ENCODE data around the gene SBK1. TPM values are rescaled to one million over a fixed set of nuclear protein-coding genes. Genes with fewer than 3 reads are reported as not detected.

The SBK1 gene
- total RNA-seq, 1 donor from 2014 or later, result 0.70 TPM

DNA sequence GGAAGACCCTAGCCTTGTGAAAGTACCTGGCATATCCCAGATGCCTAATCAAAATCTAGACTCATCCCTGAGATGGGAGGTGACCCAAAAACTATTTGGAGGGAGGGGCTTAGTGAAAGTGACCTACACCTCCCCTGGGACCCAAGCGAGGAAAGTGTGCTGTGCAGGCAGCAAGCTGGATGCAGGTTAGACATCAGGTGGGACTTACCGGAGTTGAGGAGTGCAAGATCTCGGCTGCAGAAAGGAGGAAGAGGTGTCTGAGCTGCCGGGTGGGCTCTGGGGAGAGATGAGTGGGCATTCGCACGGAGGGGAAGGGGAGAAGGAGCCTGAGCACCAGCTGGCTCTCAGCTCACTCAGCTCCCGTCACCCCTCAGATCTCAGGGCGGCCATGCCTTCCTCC, 10.3 kb upstream of the SBK1 start:
- no peak for DNase-seq (ENCODE audit: low read depth)

DNA sequence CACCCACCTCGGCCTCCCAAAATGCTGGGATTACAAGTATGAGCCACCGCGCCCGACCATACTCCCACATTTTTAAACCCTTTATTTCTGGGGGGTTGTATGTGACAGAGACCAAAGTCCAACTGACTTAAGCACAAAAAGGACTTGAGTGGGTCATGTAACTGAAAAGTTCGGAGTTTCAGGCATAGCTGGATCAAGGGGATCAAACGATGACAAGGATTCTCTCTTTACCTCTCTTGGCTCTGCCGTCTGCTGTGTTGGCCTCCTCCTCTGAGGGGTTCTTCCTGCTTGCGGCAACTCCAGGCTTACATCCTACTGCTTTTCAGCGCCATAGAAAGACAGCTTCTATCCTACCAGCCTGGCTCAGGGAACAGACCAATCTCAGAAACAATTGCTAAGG, 9.2 kb upstream of the SBK1 start:
- no peak for DNase-seq (ENCODE audit: low read depth)

DNA sequence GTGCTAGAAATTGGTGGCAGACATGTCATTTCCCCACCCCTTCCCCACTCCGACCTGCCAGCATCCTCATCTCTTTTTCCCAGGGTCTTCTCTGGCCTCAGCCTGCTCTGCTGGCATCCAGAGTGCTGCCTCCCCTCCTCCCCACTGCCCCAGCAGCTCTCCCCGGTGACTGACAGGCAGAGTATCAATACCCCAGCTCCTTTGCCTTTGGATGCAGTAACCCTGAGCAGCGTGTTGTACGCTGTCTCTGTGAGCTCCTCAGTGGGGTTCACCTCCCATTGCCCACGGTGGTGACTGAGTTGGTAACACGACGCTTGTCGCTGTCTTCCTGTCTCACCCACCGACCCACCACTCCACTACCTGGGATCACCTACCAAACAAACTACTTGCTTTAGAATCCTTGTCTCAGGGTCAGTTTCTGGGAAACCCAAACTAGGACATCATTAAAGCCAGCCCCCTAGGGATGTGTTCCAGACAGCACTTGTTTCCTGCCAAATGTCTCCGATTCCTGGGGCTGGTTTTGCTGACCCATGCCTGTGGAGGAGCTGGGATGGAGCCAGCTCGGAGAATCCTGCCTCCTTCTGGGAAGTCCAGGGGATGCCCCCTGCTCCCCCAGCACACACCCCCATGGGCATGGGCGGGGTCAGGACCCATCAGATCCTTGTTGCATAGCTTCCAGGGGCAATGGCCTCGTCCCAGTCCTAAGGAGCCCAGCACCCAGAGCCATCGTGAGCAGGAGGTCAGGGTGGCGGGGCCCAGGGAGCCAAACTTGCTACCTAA, 8.3 kb upstream of the SBK1 start:
- DNase-seq (ENCODE audit: low read depth), result no peak

- no peak for DNase-seq (ENCODE audit: low read depth)
Measured at GRCh38 chr16:28285649-28286048, 6.7 kb upstream of the SBK1 start.

DNA sequence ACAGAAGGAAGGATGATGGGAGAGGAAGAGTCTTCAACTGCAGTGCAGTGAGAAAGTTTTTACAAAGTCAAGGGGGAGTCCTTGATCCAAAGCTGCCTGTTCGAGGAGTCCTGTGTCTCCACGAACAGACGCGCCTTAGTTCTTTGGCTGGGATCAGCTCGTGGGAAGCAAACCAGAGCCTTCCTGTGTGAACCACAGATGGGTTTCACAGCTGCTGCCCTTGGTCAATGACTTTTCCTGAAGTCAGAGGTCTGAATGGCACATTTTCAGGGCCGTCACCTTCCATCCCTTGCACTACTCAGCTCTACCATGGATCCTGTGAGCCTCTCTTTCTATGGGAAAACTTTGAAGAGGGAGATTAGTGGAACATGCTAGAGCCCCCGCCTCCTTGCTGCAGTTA, 4.2 kb upstream of the SBK1 start:
- no peak for DNase-seq (ENCODE audit: low read depth)

DNA sequence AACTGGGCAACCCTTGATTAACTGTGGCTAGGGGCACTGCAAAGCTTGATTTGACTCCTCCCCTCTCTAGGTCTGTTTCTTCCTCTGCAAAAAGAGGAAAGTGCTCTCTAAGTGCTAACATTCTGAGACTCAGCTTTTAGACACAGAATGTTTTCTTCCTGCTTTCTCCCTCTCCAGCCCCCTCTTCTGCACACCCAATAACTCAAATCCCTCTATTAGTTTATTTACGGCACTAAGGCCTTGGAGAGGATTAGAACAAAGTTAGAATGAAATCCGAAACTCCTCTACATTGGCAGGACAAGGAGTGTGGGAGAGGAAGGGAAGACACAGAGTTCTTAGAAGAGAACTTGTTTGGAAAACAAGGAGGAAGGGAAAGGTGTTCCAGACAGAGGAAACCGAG, 3.3 kb upstream of the SBK1 start:
- DNase-seq (ENCODE audit: low read depth), result no peak

DNA sequence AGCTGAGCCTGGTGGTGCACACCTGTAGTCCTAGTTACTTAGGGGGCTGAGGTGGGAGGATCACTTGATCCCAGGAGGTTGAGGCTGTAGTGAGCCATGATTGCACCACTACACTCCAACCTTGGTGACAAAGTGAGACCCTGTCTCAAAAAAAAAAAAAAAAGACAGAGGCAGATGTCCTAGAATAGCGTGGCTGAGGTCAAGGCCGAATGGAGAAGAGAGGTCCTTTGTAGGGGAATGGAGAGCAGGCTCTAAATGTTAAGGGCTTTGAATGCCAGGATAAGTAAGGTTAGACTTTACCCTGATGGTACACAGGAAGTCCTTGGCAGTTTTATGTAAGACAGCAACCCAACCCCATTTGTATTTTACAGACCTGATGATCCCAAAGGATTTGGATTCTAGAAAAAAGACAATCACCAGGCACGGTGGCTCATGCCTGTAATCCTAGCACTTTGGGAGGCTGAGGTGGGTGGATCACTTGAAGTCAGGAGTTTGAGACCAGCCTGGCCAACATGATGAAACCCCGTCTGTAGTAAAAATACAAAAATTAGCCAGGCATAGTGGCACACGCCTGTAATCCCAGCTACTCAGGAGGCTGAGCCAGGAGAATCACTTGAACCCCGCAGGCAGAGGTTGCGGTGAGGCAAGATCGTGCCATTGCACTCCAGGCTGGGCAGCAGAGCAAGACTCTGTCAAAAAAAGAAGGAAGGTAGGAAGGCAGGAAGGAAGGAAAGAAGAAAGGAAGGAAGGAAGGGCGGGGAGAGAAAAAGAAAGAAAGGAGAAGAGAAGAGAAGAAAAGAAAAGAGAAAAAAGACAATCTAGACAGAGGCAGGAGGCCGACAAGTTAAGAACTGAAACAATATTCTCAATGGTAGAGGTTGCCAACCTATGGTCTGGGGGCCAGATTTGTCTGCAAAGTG, 2.1 kb upstream of the SBK1 start:
- no peak for DNase-seq (ENCODE audit: low read depth)

GRCh38 chr16:28290859-28291254, 1.5 kb upstream of the SBK1 start:
- no peak for DNase-seq (ENCODE audit: low read depth)

- no peak for DNase-seq (ENCODE audit: low read depth)
Measured at GRCh38 chr16:28292731-28293600, 641 bp downstream of the SBK1 start.

DNA sequence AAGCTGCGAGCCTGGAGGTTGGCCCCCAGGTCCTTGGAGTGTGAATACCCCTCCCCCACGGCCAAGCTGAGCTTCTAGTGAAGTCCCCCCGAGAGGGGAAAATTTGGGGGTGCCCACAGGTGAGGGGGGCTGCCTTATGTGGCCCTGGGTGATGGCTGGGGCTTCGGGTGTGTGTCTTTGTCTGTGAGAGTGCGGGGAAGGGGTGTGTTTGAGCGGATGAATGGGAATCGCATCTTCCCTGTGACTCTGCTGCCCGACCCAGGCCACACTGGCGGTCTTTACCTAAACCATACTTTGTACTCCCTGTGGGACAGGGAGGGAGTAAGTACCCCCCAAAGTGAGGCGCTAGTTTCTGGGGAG, 1.3 kb downstream of the SBK1 start:
- no peak for DNase-seq (ENCODE audit: low read depth)

GRCh38 chr16:28294201-28294600, 1.9 kb downstream of the SBK1 start:
- no peak for DNase-seq (ENCODE audit: low read depth)

DNA sequence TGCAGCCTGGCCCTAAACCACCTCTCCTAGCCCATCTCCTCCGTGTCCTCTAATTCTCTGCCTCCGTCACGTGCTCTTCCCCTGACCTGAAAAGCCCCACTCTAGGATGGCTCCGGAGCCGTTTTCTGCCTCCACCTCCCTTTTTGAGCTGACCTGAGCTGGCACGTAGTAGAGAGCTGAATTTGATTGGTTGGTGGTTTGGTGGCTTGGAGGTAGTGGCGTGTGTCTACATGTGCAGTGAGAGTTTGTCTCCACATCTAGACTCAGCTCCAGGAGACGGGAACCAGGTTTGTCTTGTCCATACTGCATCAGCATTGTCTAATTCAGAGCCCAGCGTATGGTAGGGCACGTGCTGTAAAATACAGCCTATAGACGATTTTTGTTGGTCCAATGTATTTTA, 3.0 kb downstream of the SBK1 start:
- no peak for DNase-seq (ENCODE audit: low read depth)

- no peak for DNase-seq (ENCODE audit: low read depth)
Measured at GRCh38 chr16:28297308-28297707, 5.0 kb downstream of the SBK1 start.

GRCh38 chr16:28297784-28298510, 5.6 kb downstream of the SBK1 start:
- no peak for DNase-seq (ENCODE audit: low read depth)

GRCh38 chr16:28298511-28298878, 6.2 kb downstream of the SBK1 start:
- no peak for DNase-seq (ENCODE audit: low read depth)

DNA sequence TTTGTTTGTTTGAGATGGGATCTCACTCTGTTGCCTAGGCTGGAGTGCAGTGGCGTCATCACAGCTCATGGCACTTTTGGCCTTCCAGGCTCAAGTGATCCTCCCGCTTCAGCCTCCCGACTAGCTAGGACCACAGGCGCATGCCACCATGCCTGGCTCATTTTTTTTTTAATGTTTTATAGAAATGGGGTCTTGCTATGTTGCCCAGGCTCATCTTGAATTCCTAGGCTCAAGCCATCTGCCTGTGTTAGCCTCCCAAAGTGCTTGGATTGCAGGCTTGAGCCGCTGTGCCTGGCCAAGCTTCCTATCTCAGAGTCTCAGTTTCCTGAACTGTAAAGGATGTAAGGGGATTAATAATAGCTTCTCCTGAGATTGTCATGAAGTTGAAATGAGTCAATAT, 8.0 kb downstream of the SBK1 start:
- DNase-seq (ENCODE audit: low read depth), result no peak

DNA sequence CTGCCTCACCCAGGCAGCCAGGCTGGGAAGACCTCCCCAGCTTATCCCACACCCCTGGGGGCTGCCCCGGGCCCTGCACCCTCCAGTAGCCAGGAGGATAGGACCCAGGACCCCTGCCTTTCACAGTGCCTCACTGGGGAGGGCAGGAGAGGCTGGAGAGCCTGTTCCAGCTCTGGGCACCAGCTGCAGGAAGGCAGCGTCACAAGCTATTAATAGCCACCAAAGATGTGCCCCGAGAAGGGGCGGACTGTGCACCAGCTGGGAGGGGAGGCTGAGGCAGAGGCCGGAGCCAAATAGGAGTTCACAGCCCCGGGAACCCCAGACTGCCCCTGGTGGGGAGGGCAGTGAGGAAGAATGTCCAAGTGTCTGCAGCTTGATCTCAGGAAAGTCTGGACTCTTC, 8.8 kb downstream of the SBK1 start:
- DNase-seq (ENCODE audit: low read depth), result no peak

DNA sequence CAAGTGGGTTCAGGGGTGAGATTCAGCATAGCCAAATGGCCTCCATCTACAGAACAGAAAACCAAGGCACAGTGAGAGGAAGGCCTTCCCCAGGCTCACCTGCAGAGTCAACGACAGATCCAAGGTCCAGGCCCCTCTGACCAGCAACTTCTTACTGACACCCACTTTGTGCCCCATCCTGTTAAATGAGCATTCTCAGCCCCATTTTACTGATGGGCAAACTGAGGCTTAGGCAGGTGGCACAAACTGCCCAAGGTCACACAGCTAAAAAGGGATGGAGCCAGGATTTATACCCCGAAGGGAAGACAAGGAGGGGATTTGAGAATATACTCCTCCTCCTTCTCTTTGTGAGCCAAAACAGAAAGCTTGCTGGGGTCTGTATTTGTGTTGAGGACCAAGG, 9.3 kb downstream of the SBK1 start:
- no peak for DNase-seq (ENCODE audit: low read depth)

GRCh38 chr16:28303132-28303531, 10.8 kb downstream of the SBK1 start:
- no peak for DNase-seq (ENCODE audit: low read depth)

DNA sequence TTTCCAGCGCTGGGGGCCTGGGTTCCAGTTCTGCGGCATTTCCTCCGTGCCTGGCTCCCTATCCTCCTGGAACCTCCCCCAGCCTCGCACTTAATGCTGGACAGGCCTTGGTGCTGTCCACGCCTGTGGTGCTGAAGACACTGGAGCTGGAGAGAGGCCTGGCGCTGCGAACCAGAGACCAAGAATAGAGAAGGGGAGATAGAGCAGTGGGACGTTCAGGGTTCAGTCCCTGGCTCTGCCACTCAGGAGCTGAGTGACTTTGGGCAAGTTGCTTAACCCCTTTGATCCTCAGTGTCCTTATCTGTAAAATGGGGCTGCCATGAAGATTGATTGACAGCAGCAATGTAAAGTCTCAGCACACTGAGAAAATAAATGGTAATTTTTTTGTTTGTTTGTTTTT, 11.9 kb downstream of the SBK1 start:
- DNase-seq (ENCODE audit: low read depth), result peak; percentile 11

DNA sequence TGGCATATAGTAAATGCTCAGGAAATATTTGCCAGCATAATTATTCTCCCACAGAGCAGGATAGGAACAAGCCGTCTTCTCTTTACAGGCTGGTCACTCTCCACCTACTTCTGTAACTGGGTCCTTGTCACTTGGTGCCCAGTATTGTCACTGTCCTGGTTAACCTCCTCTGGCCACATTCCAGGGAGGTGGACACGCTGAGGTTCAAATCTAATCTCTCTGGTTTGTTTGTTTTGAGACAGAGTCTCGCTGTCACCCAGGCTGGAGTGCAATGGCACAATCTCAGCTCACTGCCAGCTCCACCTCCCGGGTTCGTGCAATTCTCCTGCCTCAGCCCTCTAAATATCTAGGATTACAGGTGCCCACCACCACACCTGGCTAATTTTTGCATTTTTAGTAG, 15.6 kb downstream of the SBK1 start:
- no peak for DNase-seq (ENCODE audit: low read depth)
